GM20000 (cell line): Measurements from ENCODE around the gene C2orf92.
A peak's percentile ranks its signal among the peaks of the same experiment; 100 is the strongest.
"Not testable (repeated sequence)": the region's sequence is repeated elsewhere in the genome, so short reads cannot be mapped to it uniquely, and the experiment has no call there.

Experiments used
- DNase-seq: peaks from one replicate; pipeline ENCODE4 v3.0.0; 2012; ENCODE audit warnings: low spot score
- CTCF ChIP-seq: IDR thresholded peaks from 2 replicates; pipeline ENCODE4 v1.5.1; 2012; ENCODE audit warnings: mild to moderate bottlenecking, control low read depth; ENCODE audit errors: extremely low read depth, missing control alignments

The C2orf92 gene

GRCh38 chr2:97706708-97707345 lies 37.3 kb downstream of the C2orf92 start:
- no peak for DNase-seq
- TF ChIP-seq CTCF: no peak

- no peak for TF ChIP-seq CTCF
Measured at GRCh38 chr2:97707362-97708047, 38.0 kb downstream of the C2orf92 start.

GRCh38 chr2:97708048-97708380 lies 38.5 kb downstream of the C2orf92 start:
- TF ChIP-seq CTCF: no peak
- DNase-seq: no peak

More at GRCh38 chr2:97707362-97708047, 38.0 kb downstream of the C2orf92 start:
- DNase-seq: no peak

GRCh38 chr2:97708608-97709007 lies 39.1 kb downstream of the C2orf92 start:
- DNase-seq: no peak
- no peak for TF ChIP-seq CTCF

- no peak for DNase-seq
- TF ChIP-seq CTCF: no peak
Measured at GRCh38 chr2:97711394-97711711, 41.8 kb downstream of the C2orf92 start.

GRCh38 chr2:97712175-97712574 lies 42.7 kb downstream of the C2orf92 start:
- not testable (repeated sequence) for DNase-seq

DNA sequence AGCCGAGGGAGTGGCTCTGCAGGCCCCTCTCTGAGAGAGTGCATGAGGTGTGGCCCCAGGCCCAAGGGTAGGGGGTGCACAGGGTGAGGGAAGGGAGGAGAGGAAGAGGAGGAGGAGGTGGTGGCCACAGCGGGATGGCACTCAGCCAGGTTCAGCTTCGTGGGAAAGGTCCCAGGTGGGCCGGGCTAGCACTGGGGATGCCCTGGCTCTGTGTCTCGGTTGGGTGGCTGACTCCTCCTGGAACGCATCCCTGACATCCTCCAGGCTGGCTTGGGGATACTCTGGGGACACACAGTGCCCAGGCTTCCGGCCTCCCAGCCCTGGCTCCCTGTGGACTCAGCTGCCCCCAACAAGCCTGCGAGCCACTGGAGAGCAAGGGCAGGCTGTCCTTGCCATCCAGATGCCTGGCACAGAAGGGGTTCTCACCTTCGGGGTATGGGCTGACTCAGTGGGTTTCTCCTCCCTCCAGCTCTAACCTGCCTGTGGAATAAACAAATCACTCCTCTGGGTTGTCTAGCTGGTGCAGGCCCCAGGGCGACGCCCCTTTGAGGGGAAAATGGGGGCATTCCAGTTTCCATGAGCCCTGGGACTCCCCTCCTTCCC lies 43.3 kb downstream of the C2orf92 start:
- peak; percentile 6 for DNase-seq
- TF ChIP-seq CTCF: no peak
